GM19035 (cell line): ENCODE measurements around the gene TTC13.

Experiments
- ATAC-seq: cut with Tn5 transposase; IDR thresholded peaks from one replicate; pipeline ENCODE4 v1.9.1; 2021; ENCODE audit not compliant: unreplicated experiment

Gene TTC13

GRCh38 chr1:230909974-230910754 is 68.5 kb downstream of the TTC13 start:
- no peak for ATAC-seq

- no peak for ATAC-seq
Measured at GRCh38 chr1:230907472-230908205, 71.0 kb downstream of the TTC13 start.

GRCh38 chr1:230906226-230906625 is 72.4 kb downstream of the TTC13 start:
- ATAC-seq: no peak

GRCh38 chr1:230905733-230906132 is 72.9 kb downstream of the TTC13 start:
- no peak for ATAC-seq

GRCh38 chr1:230902349-230902923 is 76.2 kb downstream of the TTC13 start:
- ATAC-seq: no peak

GRCh38 chr1:230901671-230902070 is 77.0 kb downstream of the TTC13 start:
- no peak for ATAC-seq

- no peak for ATAC-seq
Measured at GRCh38 chr1:230900984-230901383, 77.7 kb downstream of the TTC13 start.

GRCh38 chr1:230899841-230900251 is 78.8 kb downstream of the TTC13 start:
- ATAC-seq: no peak

- no peak for ATAC-seq
Measured at GRCh38 chr1:230898748-230899147, 79.9 kb downstream of the TTC13 start.

GRCh38 chr1:230898144-230898543 is 80.5 kb downstream of the TTC13 start:
- ATAC-seq: no peak

- ATAC-seq: no peak
Measured at GRCh38 chr1:230896779-230897178, 81.9 kb downstream of the TTC13 start.

GRCh38 chr1:230895452-230895851 is 83.2 kb downstream of the TTC13 start:
- no peak for ATAC-seq

- ATAC-seq: no peak
Measured at GRCh38 chr1:230894664-230895063, 84.0 kb downstream of the TTC13 start.

- ATAC-seq: no peak
Measured at GRCh38 chr1:230894032-230894431, 84.6 kb downstream of the TTC13 start.

- no peak for ATAC-seq
Measured at GRCh38 chr1:230892018-230892491, 86.6 kb downstream of the TTC13 start.

- no peak for ATAC-seq
Measured at GRCh38 chr1:230891413-230891812, 87.2 kb downstream of the TTC13 start.

- ATAC-seq: no peak
Measured at GRCh38 chr1:230884646-230885045, 94.0 kb downstream of the TTC13 start.

- ATAC-seq: no peak
Measured at GRCh38 chr1:230883967-230884366, 94.7 kb downstream of the TTC13 start.

- ATAC-seq: no peak
Measured at GRCh38 chr1:230879778-230880177, 98.9 kb downstream of the TTC13 start.

- ATAC-seq: no peak
Measured at GRCh38 chr1:230878591-230878990, 100.1 kb downstream of the TTC13 start.

- no peak for ATAC-seq
Measured at GRCh38 chr1:230877924-230878590, 100.6 kb downstream of the TTC13 start.
